CD14-positive monocyte (primary cell): ENCODE measurements around the gene LAMA1. TPM values are rescaled to one million over a fixed set of nuclear protein-coding genes. Genes with fewer than 3 reads are reported as not detected.

ENCODE experiments used
- DNase-seq, 3 donors: peaks; one replicate each; pipeline ENCODE4 v3.0.0-alpha.2; 2011 to 2022
- H2AFZ ChIP-seq: 2 replicates; pipeline ENCODE4 v1.6.0; 2012; ENCODE audit warnings: mild to moderate bottlenecking, low read depth, low read length, inconsistent platforms; ENCODE audit not compliant: insufficient read depth, poor library complexity, severe bottlenecking
- H3K27ac ChIP-seq, 2 donors: 1 replicate in 1 of 2; 2 replicates in 1 of 2; pipeline ENCODE4 v1.5.1; 2012 to 2013; ENCODE audit warnings: low read length in 2 of 2, control low read depth in 1 of 2, inconsistent platforms in 1 of 2, low read depth in 1 of 2, mild to moderate bottlenecking in 1 of 2
- H3K27me3 ChIP-seq, 2 donors: one replicate each; pipeline versions ENCODE4 v1.6.0 to v1.6.1; 2011 to 2013; ENCODE audit warnings: low read length in 2 of 2; ENCODE audit not compliant: control insufficient read depth in 2 of 2, insufficient read depth in 2 of 2
- H3K36me3 ChIP-seq, 2 donors: replicated peaks in 1 of 2; 1 replicate in 1 of 2; 2 replicates in 1 of 2; pipeline versions ENCODE4 v1.5.1 to v1.6.1; 2012 to 2013; ENCODE audit warnings: low read length in 2 of 2, control low read depth in 1 of 2, inconsistent platforms in 1 of 2, mild to moderate bottlenecking in 1 of 2; ENCODE audit not compliant: insufficient read depth in 2 of 2, control insufficient read depth in 1 of 2
- H3K4me1 ChIP-seq, 2 donors: 1 replicate in 1 of 2; 2 replicates in 1 of 2; pipeline versions ENCODE4 v1.5.1 to v1.6.1; 2012 to 2013; ENCODE audit warnings: low read length in 2 of 2, control low read depth in 1 of 2, inconsistent platforms in 1 of 2, mild to moderate bottlenecking in 1 of 2, moderate library complexity in 1 of 2; ENCODE audit not compliant: insufficient read depth in 2 of 2, control insufficient read depth in 1 of 2
- H3K4me2 ChIP-seq: replicated peaks from 2 replicates; pipeline ENCODE3; 2012; ENCODE audit warnings: low read length, moderate library complexity, mild to moderate bottlenecking; ENCODE audit not compliant: poor library complexity, severe bottlenecking; ENCODE audit errors: extremely low read depth
- H3K4me3 ChIP-seq, 3 experiments: fragments of 200-600 bp in 1 of 3; sonication (generic) in 1 of 3; replicated peaks in 1 of 3; 1 replicate in 2 of 3; 2 replicates in 1 of 3; pipeline ENCODE4 v1.5.1; 2011 to 2013; ENCODE audit warnings: low read length in 3 of 3, mild to moderate bottlenecking in 3 of 3, control low read depth in 2 of 3, low read depth in 2 of 3, inconsistent platforms in 1 of 3, moderate library complexity in 1 of 3
- H3K79me2 ChIP-seq: 2 replicates; pipeline ENCODE4 v1.6.0; 2012; ENCODE audit warnings: mild to moderate bottlenecking, control low read depth, inconsistent platforms, low read length, moderate library complexity; ENCODE audit not compliant: insufficient read depth
- H3K9ac ChIP-seq: 2 replicates; pipeline ENCODE4 v1.6.0; 2017; ENCODE audit warnings: low read length, mild to moderate bottlenecking; ENCODE audit not compliant: insufficient read depth, poor library complexity, severe bottlenecking
- H3K9me3 ChIP-seq, 2 donors: replicated peaks in 1 of 2; 1 replicate in 1 of 2; 2 replicates in 1 of 2; pipeline versions ENCODE4 v1.5.1 to v1.6.1; 2012 to 2013; ENCODE audit warnings: low read length in 2 of 2, control low read depth in 1 of 2; ENCODE audit not compliant: control insufficient read depth in 1 of 2, insufficient read depth in 1 of 2
- H4K20me1 ChIP-seq: 2 replicates; pipeline ENCODE4 v1.6.0; 2012; ENCODE audit warnings: mild to moderate bottlenecking, low read length, control low read depth, moderate library complexity; ENCODE audit not compliant: insufficient read depth
- H3K27ac Mint-ChIP-seq, 7 donors: one replicate each; pipeline ENCODE4 v1.8.0; 2020; ENCODE audit warnings: mild to moderate bottlenecking in 7 of 7, mixed read lengths in 7 of 7, moderate library complexity in 6 of 7, inconsistent platforms in 2 of 7
- H3K27me3 Mint-ChIP-seq, 3 donors: one replicate each; pipeline ENCODE4 v1.8.0; 2021 to 2022; ENCODE audit warnings: low read depth in 3 of 3, mild to moderate bottlenecking in 3 of 3, mixed read lengths in 3 of 3, moderate library complexity in 3 of 3, inconsistent platforms in 1 of 3
- H3K36me3 Mint-ChIP-seq, 2 donors: one replicate each; pipeline ENCODE4 v1.8.0; 2020; ENCODE audit warnings: mixed read lengths in 2 of 2, inconsistent platforms in 1 of 2, mild to moderate bottlenecking in 1 of 2
- H3K4me1 Mint-ChIP-seq: one replicate; pipeline ENCODE4 v1.8.0; 2020; ENCODE audit warnings: mild to moderate bottlenecking, mixed read lengths
- H3K4me3 Mint-ChIP-seq, 2 donors: one replicate each; pipeline ENCODE4 v1.8.0; 2020; ENCODE audit warnings: mild to moderate bottlenecking in 2 of 2, mixed read lengths in 2 of 2, moderate library complexity in 1 of 2
- H3K9me3 Mint-ChIP-seq, 7 donors: one replicate each; pipeline ENCODE4 v1.8.0; 2020 to 2022; ENCODE audit warnings: mixed read lengths in 7 of 7, mild to moderate bottlenecking in 6 of 7, moderate library complexity in 6 of 7, inconsistent platforms in 2 of 7
- CTCF ChIP-seq: fragments of 200-600 bp; IDR thresholded peaks from one replicate; pipeline ENCODE4 v1.8.0; 2022; ENCODE audit warnings: antibody characterized with exemption, mild to moderate bottlenecking
- WGBS: methylation state at CpG from one replicate; pipeline ENCODE4 v1.1.5; 2013; ENCODE audit warnings: missing lambda C conversion rate; ENCODE audit not compliant: insufficient coverage; 5-methylcytosine and 5-hydroxymethylcytosine counted together
- intact Hi-C, 2 donors: fragments of 100-400 bp; cut with micrococcal nuclease; formaldehyde crosslinking; loops; one replicate each; pipeline versions ENCODE4 v1.15.0 to v1.15.1; 2023
- polyA plus RNA-seq, 3 donors: library from polyadenylated mRNA; depleted of rRNA in 1 of 3; unstranded in 2 of 3; stranded (reverse) in 1 of 3; fragments of 300-500 nt in 2 of 3; fragments of >200 nt in 1 of 3; fragmentation: Illumina TruSeq in 2 of 3; gene quantifications; 1 replicate in 2 of 3; 2 replicates in 1 of 3; pipeline ENCODE4 v1.2.3, GENCODE V29; 2012 to 2021

Gene LAMA1
- polyA plus RNA-seq, 3 donors, result not detected

GRCh38 chr18:7062236-7062635 is 55.4 kb downstream of the LAMA1 start:
- no peak overlapping the region for H3K4me3 Mint-ChIP-seq
- no peak for DNase-seq
- H3K27ac Mint-ChIP-seq, result no peak overlapping the region
- Histone ChIP-seq H3K79me2 (no peaks in the 10 kb centered on the region), H3K27ac (no peak overlapping the region), H3K4me1 (no peaks in the 10 kb centered on the region), H3K9ac (no peak overlapping the region), H2AFZ (no peak overlapping the region), H3K4me3 (no peak overlapping the region), H3K36me3 (no peaks in the 10 kb centered on the region), H3K9me3 (no peaks in the 10 kb centered on the region), H4K20me1 (no peaks in the 10 kb centered on the region), H3K4me2 (no peak overlapping the region), H3K27me3 (no peaks in the 10 kb centered on the region)
- no peak for TF ChIP-seq CTCF
- intact Hi-C loops, result no loop called here
- H3K4me1 Mint-ChIP-seq, result no peaks in the 10 kb centered on the region
- no peaks in the 10 kb centered on the region for H3K36me3 Mint-ChIP-seq
- peaks cover 0 to 4% (median 1%) of the 10 kb centered on the region in 7 donors for H3K9me3 Mint-ChIP-seq
- WGBS, result 65% methylated on average over 7 of the region's 9 CpGs
- H3K27me3 Mint-ChIP-seq, result peaks cover 0 to 7% (median 5%) of the 10 kb centered on the region in 3 donors

- Histone ChIP-seq H4K20me1 (no peaks in the 10 kb centered on the region), H3K79me2 (no peaks in the 10 kb centered on the region)
- 92% methylated on average over 2 of the region's 2 CpGs for WGBS
Observed at GRCh38 chr18:7059276-7059675, 58.3 kb downstream of the LAMA1 start.

More at GRCh38 chr18:7059276-7059675, 58.3 kb downstream of the LAMA1 start:
- peaks cover 0 to 9% (median 5%) of the 10 kb centered on the region in 3 donors for H3K27me3 Mint-ChIP-seq
- Histone ChIP-seq H3K4me1 (no peaks in the 10 kb centered on the region), H3K9ac (no peak overlapping the region), H3K4me2 (no peak overlapping the region), H3K36me3 (no peaks in the 10 kb centered on the region), H3K27ac (no peak overlapping the region), H3K9me3 (no peaks in the 10 kb centered on the region), H3K4me3 (no peak overlapping the region), H3K27me3 (no peaks in the 10 kb centered on the region), H2AFZ (no peak overlapping the region)
- no peaks in the 10 kb centered on the region for H3K4me1 Mint-ChIP-seq
- intact Hi-C loops, result no loop called here
- H3K36me3 Mint-ChIP-seq, result no peaks in the 10 kb centered on the region
- peaks cover 0 to 4% (median 1%) of the 10 kb centered on the region in 7 donors for H3K9me3 Mint-ChIP-seq
- no peak overlapping the region for H3K4me3 Mint-ChIP-seq
- no peak for DNase-seq
- TF ChIP-seq CTCF, result no peak
- H3K27ac Mint-ChIP-seq, result no peak overlapping the region
